ENCODE measurements around the gene OR2H1.
"Not testable (repeated sequence)": the region's sequence is repeated elsewhere in the genome, so short reads cannot be mapped to it uniquely, and the experiment has no call there.

The OR2H1 gene

DNA sequence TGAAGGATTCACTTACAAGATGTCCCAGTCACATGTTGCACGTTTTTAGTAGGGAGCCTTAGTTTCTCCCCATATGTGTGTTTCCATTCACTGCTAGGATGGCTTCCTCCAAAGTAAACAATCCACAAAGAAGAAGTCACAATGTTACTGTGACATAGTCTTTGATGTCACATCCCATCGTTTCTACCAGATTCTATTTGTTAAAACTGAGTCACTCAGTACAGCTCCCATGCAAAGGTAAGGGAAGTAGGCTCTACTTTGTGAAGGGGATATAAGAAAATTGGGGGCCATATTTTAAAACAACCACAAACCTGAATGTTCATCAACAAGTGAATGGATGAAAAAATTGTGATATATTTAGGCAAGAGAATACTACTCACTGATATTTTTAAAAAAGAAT is at the start of gene OR2H1, which contains the start of gene OR11A1:
OR2H1 (plus strand) TSS at position 185 of the 400 bp plus-strand sequence. CDS start 4,615 bp downstream, outside the sequence.
OR11A1 (minus strand) TSS at position 101 of the 400 bp plus-strand sequence. CDS start 29,430 bp downstream, outside the sequence.
- DNase-seq = no peak

DNA sequence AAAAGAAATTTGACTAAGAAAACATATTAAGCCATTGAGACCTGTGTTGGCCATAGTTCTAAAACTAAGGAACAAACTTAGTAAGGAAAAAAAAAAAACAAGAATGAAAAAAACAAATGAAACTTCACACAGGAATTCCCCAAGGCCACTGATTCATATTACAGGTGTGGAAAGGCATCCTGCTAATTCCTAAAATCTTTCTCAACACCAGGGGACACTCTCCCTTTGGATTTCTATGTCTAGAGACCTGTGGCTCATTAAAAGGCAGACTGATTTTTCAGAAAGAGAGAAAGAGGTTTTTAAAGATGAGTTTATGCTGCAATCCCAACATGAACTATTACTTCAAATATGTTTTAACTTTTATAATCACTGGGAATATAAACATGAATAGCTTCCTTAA is 42.4 kb upstream of the OR2H1 start, which contains the start of gene OR12D1:
OR12D1 (plus strand) TSS at position 341 of the 400 bp plus-strand sequence.
- DNase-seq = no peak

DNA sequence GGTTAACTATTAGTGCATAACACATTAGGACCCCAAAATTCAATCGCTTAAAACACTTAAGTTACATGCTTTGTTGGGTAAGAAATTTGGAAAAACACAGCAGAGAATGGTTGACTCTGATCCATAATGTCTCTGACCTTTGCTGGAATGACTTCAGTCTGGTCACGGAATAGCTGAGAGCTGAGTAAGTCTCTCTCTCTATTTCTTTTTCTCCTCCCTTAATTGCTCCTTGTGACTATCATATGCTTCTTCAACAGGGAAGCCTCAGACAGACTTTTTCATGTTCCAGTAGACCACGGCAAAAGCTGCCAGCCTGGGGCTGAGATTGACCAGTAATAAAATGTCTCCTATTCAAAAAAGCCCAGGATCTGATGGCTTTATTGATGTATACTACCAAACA is 37.4 kb upstream of the OR2H1 start:
- no peak for DNase-seq

DNA sequence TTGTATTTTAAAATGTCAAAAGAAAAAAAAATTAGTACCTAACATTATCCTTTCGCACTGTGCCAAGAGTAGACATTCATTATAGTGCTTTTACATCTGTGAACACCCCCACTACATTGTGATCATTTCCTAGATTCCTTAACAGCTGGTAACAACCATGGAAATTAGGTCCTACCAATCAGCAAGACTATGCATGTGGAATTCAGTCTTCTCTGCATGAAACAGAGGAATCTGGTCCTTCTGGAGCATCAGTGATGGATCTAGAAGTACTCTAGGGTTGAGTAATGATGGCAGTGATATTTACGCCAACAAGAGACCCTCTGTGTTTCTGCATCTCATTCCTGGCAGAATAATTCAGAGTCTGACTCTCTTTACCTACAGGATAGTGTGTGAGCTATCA is 32.8 kb upstream of the OR2H1 start:
- no peak for DNase-seq

DNA sequence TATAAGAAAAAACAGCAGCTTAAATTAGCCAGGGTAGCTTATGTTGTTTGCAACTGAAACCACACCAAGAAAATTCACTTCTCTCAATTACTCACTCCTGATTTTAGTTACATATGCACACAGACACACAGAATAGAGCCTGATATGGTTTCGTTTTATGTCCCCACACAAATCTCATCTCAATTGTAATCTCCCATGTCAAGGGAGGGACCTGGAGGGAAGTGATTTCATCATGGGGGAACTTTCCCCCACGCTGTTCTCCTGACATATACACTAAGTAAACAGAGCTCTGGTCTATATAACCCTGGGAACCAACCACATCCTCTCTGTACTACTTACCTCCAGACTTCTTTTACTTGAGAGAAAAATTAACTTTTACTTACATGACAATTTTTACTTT is 32.4 kb upstream of the OR2H1 start:
- DNase-seq = no peak

DNA sequence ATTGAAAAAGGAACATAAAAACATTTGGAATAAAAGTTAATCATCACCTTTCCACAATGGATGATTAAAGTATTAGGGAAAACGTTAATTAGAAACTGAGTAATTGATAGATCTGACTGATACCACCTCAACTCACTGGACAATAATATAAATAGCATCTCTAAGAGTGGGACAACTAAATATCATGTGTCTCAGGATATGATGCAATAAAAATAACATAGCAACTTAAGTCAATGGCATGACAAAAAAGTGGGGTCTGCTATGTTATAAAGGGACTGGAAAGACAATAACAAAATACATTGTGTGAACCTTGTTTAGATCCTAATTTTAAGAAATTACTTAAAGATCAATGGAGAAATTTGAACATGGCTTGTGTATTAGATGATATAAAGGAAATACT is 31.9 kb upstream of the OR2H1 start:
- no peak for DNase-seq

- no peak for DNase-seq
Measured at GRCh38 chr6:29426654-29427053, 30.3 kb upstream of the OR2H1 start.

- DNase-seq = peak; percentile 35
Measured at GRCh38 chr6:29436730-29437129, 20.2 kb upstream of the OR2H1 start.

- no peak for DNase-seq
Measured at GRCh38 chr6:29439006-29439405, 17.9 kb upstream of the OR2H1 start, which contains the start of gene OR10C1. TSS of gene OR10C1 (plus strand) at chr6:29439306. CDS start at chr6:29440016, 710 bp downstream.

DNA sequence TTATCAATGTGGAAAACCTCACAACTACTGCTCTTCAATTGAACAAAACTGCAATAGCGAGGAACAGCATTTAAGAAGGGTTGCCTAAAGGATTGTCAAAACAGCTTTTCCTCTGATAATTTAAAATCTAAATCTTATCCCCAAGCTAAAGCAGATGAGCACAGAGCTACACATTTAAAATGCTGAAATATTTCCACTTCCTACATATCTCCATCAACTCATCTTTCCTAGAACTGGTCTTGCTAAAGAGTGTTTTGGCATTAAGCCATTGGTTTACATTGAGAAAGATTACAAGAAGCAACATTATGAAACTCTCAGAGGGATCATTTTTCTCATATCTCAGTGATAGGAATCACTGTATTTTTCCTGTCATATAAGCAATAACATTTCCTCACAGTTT is 14.2 kb upstream of the OR2H1 start:
- DNase-seq = no peak

DNA sequence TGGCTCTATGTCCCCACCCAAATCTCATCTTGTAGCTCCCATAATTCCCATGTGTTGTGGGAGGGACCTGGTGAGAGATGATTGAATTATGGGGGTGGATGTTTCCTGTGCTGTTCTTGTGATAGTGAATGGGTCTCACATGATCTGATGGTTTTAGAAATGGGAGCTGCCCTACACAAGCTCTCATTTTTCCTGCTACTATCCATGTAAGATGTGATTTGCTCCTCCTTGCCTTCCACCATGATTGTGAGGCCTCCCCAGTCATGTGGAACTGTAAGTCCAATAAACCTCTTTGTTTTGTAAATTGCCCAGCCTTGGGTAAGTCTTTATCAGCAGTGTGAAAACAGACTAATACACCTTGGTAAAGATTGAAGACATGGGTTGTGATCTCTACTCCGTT is 12.9 kb upstream of the OR2H1 start:
- not testable (repeated sequence) for DNase-seq

- no peak for DNase-seq
Measured at GRCh38 chr6:29447670-29448069, 9.3 kb upstream of the OR2H1 start.

GRCh38 chr6:29451471-29452193 is 5.3 kb upstream of the OR2H1 start:
- DNase-seq = no peak

DNA sequence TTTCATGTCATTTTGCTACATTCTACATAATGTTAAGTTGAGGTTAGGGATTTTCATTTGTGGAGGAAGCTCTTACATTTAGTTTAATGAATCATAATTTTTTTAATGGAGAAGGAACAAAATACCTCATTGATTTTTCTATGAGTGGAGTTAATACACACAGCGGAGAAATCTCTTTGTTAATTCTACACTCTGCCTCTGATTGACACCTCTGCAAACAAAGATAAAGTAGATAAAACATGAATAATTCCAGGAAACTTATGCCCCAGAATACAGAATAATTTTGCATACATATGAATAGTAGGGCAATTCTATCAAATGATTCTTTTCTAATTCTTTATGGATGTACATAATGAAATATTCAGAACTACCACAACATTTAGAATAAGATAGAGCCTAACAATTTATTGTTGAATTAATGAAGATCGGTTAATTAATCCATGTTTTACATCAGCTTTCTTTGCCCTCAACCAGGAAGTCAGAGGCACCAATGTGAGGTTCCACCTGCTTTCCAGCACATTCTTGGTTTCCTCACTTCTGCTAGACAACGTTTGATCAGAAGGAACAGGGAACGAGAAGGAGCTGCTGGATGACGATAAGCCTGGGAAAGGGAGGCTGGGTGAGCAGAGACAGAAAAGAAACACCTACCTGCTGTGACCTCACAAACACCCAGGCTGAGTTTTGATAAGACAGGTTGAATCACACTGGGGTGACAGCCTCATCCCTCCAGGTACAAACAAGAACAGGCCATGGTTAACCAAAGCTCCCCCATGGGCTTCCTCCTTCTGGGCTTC is 4.3 kb downstream of the OR2H1 start:
- DNase-seq = no peak

GRCh38 chr6:29462022-29462421 is 5.1 kb downstream of the OR2H1 start:
- no peak for DNase-seq

- DNase-seq = no peak
Measured at GRCh38 chr6:29465279-29465678, 8.3 kb downstream of the OR2H1 start.

DNA sequence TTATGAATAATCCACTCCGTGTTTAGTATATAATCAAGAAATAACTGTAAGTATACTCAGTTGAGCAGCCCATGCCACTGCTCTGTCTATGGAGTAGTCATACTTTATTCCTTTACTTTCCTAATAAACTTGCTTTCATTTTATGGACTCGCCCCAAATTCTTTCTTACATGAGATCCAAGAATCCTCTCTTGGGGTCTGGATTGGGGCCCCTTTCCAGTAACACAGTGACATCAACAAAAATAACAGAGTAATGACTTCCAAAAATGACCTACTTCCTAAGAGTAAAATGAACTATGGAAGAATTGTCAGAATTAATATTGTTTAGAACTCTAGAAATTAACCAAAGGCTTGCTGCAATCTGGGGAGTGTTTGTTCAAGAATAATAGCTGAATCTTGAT is 8.8 kb downstream of the OR2H1 start:
- no peak for DNase-seq

GRCh38 chr6:29466241-29466640 is 9.3 kb downstream of the OR2H1 start:
- no peak for DNase-seq

- no peak for DNase-seq
Measured at GRCh38 chr6:29474996-29475395, 18.0 kb downstream of the OR2H1 start.

DNA sequence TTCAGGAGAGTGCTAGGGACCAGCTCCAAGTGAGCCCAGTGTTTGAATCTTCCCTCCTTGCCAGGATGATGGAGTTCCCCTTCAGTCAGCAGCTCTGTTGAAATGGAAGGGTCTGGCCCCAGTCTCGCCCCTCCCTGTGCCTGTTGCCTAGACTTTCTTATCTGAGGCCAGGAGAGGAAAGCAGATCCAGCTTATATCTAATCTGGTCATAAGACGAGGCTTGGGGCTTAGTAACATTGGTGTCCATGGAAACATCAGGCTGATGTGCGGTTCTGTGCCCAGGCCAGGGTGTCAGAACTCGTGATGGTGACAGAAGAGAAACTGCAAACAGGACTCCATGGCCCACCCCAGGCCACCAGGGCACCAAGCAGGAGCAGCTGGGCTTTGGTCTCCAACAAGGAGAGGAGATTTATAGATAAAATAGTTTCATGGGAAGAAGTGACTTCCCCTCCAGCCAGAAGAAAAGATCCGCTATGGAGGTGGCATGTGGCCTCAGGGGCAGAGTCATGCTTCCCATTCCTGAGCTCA is 21.0 kb downstream of the OR2H1 start:
- no peak for DNase-seq

- DNase-seq = no peak
Measured at GRCh38 chr6:29478740-29479139, 21.8 kb downstream of the OR2H1 start.

- DNase-seq = no peak
Measured at GRCh38 chr6:29479560-29479959, 22.6 kb downstream of the OR2H1 start.

DNA sequence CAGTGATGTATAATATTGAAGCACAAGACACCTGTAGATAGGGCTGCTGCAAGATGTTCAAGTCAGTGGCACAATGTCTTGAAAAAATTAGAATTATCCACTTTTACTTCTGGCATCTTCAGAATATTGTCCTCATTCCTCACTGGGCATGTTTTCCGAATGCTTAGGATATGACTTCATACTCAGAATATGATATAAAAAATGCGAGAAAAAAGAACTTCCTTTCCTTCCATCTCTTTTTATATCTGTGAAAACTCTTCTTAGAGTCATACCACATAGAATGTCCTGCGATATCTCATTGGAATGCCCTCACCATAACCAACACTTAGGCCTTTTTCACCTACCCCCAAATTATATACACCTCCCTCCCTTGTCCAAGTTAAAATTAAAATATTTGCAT is 26.2 kb downstream of the OR2H1 start:
- DNase-seq = no peak

DNA sequence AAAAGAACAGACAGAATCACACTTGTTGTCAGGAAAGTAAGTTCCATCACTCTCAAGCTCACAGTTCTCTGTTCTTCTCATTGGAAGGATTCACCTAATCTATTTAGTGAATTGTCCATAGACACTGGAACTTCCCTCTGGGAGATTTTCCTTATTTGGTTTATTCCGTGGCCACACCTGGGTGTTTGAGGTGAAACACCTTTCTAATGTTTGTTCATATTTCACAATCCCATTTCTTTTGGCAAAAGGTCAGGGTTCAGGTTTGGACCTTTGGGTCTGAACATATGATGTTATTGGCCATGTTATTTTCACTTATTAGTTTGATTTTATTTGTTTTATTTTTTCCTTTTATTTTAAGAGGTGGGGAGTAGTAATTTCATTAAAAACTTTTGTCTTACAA is 26.8 kb downstream of the OR2H1 start:
- no peak for DNase-seq

Data from NCI-H2227 treated with DMSO at 0.1 percent for 48 hours (cell line).